Measurements from ENCODE around the gene IL6ST.
A peak's percentile ranks its signal among the peaks of the same experiment; 100 is the strongest.

The IL6ST gene

DNA sequence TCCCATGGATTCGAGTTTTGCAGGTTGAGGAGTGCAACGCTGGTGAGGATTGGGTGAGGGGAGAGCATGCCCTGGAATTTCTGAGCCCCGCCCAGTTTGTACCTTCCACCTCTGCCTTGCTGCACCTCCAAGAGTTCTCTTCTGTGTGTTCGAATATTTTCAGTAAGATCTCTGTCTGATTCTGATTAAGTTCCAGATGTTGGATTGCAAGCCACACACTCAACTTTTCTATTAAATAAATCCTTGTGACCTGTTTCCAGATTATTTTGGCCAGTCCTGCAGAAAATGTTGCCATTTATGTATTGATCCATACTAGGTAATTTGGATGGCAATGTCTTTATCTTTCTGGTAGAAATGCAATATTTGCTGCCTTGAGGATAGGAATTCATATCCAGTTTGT is 89.5 kb downstream of the IL6ST start:
- Histone ChIP-seq H3K4me1 (ENCODE audit: insufficient read depth, poor library complexity, severe bottlenecking) (peaks cover 9% of the 10 kb centered on the region), H3K36me3 (ENCODE audit: low read depth) (no peaks in the 10 kb centered on the region), H3K27ac (ENCODE audit: poor library complexity, severe bottlenecking) (no peak overlapping the region), H3K4me3 (ENCODE audit: severe bottlenecking) (no peak overlapping the region), H3K9me3 (ENCODE audit: severe bottlenecking) (no peaks in the 10 kb centered on the region), H3K27me3 (ENCODE audit: insufficient read depth, poor library complexity, severe bottlenecking) (no peaks in the 10 kb centered on the region)
- no peak for DNase-seq (ENCODE audit: low spot score)
- TF ChIP-seq CTCF (IDR thresholded peaks at IDR 0.05; ENCODE audit: poor library complexity, severe bottlenecking) = no peak
- ATAC-seq (ENCODE audit: low read depth) = no peak

DNA sequence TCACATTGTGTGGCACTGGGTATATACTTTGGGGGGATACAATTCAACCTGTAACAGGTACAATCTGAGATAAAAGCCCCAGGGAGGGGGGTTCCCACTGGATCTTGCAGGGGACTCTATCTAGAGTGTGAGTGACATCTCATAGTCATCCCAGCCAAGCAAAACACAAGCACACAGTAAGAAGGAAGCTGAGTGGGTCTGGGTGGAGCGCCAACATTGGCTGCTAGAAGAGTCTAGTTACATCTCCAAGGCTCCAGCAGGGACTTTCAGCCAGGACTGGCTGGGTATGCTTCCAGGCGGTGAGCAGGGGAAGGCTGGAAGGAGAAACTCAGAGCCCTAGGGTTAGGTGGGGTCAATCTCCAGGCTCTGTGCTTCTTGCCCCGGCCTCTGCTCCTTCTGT is 90.6 kb downstream of the IL6ST start:
- peaks cover 9% of the 10 kb centered on the region for H3K4me1 ChIP-seq (ENCODE audit: insufficient read depth, poor library complexity, severe bottlenecking)
- no peaks in the 10 kb centered on the region for H3K27me3 ChIP-seq (ENCODE audit: insufficient read depth, poor library complexity, severe bottlenecking)
- TF ChIP-seq CTCF (IDR thresholded peaks at IDR 0.05; ENCODE audit: poor library complexity, severe bottlenecking) = no peak
- H3K9me3 ChIP-seq (ENCODE audit: severe bottlenecking) = no peaks in the 10 kb centered on the region
- DNase-seq (ENCODE audit: low spot score) = no peak
- no peak for ATAC-seq (ENCODE audit: low read depth)
- no peak overlapping the region for H3K4me3 ChIP-seq (ENCODE audit: severe bottlenecking)
- no peaks in the 10 kb centered on the region for H3K36me3 ChIP-seq (ENCODE audit: low read depth)
- no peak overlapping the region for H3K27ac ChIP-seq (ENCODE audit: poor library complexity, severe bottlenecking)

GRCh38 chr5:55903121-55903701 is 91.6 kb downstream of the IL6ST start:
- no peaks in the 10 kb centered on the region for H3K36me3 ChIP-seq (ENCODE audit: low read depth)
- TF ChIP-seq CTCF (IDR thresholded peaks at IDR 0.05; ENCODE audit: poor library complexity, severe bottlenecking) = no peak

GRCh38 chr5:55902696-55903095 is 92.1 kb downstream of the IL6ST start:
- no peak for TF ChIP-seq CTCF (IDR thresholded peaks at IDR 0.05; ENCODE audit: poor library complexity, severe bottlenecking)
- ATAC-seq (ENCODE audit: low read depth) (peak; percentile 38; the same call in 1 of the 3 replicates), DNase-seq (ENCODE audit: low spot score) (no peak)
- H3K9me3 ChIP-seq (ENCODE audit: severe bottlenecking) = no peaks in the 10 kb centered on the region
- H3K27ac ChIP-seq (ENCODE audit: poor library complexity, severe bottlenecking) = no peak overlapping the region
- H3K27me3 ChIP-seq (ENCODE audit: insufficient read depth, poor library complexity, severe bottlenecking) = no peaks in the 10 kb centered on the region
- peaks cover 9% of the 10 kb centered on the region for H3K4me1 ChIP-seq (ENCODE audit: insufficient read depth, poor library complexity, severe bottlenecking)
- no peak overlapping the region for H3K4me3 ChIP-seq (ENCODE audit: severe bottlenecking)
- H3K36me3 ChIP-seq (ENCODE audit: low read depth) = no peaks in the 10 kb centered on the region

More at GRCh38 chr5:55903121-55903701, 91.6 kb downstream of the IL6ST start:
- H3K27me3 ChIP-seq (ENCODE audit: insufficient read depth, poor library complexity, severe bottlenecking) = no peaks in the 10 kb centered on the region
- no peak overlapping the region for H3K27ac ChIP-seq (ENCODE audit: poor library complexity, severe bottlenecking)
- ATAC-seq (ENCODE audit: low read depth) = no peak
- DNase-seq (ENCODE audit: low spot score) = no peak
- H3K4me3 ChIP-seq (ENCODE audit: severe bottlenecking) = no peak overlapping the region
- no peaks in the 10 kb centered on the region for H3K9me3 ChIP-seq (ENCODE audit: severe bottlenecking)
- peaks cover 9% of the 10 kb centered on the region for H3K4me1 ChIP-seq (ENCODE audit: insufficient read depth, poor library complexity, severe bottlenecking)

DNA sequence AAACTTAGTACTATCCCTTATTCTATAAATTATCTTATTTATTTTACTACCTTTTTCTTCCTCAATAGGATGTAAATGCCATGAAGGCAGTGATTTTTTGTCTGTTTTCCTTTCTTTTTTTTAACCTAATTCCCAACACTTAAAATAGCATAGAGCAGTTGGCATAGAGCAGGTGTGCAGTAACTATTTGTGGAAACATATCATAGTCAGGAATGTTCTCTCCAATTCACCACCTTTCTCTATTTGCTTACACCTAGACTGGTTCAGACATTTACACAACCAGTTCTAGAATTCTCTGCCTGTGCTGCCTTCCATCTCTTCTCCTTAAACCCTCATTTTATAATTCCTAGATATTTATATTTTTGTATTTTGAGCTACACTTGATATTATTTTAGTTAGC is 94.0 kb downstream of the IL6ST start:
- TF ChIP-seq CTCF (IDR thresholded peaks at IDR 0.05; ENCODE audit: poor library complexity, severe bottlenecking) = no peak
- no peak for ATAC-seq (ENCODE audit: low read depth)

More for the DNA sequence above, 94.0 kb downstream of the IL6ST start:
- H3K27ac ChIP-seq (ENCODE audit: poor library complexity, severe bottlenecking) = no peak overlapping the region
- H3K27me3 ChIP-seq (ENCODE audit: insufficient read depth, poor library complexity, severe bottlenecking) = no peaks in the 10 kb centered on the region
- H3K4me1 ChIP-seq (ENCODE audit: insufficient read depth, poor library complexity, severe bottlenecking) = peaks cover 9% of the 10 kb centered on the region
- H3K9me3 ChIP-seq (ENCODE audit: severe bottlenecking) = no peaks in the 10 kb centered on the region
- H3K36me3 ChIP-seq (ENCODE audit: low read depth) = no peaks in the 10 kb centered on the region
- no peak overlapping the region for H3K4me3 ChIP-seq (ENCODE audit: severe bottlenecking)
- no peak for DNase-seq (ENCODE audit: low spot score)

All from RWPE2 (cell line).